ENCODE data around the gene ZBTB34.

Gene ZBTB34

DNA sequence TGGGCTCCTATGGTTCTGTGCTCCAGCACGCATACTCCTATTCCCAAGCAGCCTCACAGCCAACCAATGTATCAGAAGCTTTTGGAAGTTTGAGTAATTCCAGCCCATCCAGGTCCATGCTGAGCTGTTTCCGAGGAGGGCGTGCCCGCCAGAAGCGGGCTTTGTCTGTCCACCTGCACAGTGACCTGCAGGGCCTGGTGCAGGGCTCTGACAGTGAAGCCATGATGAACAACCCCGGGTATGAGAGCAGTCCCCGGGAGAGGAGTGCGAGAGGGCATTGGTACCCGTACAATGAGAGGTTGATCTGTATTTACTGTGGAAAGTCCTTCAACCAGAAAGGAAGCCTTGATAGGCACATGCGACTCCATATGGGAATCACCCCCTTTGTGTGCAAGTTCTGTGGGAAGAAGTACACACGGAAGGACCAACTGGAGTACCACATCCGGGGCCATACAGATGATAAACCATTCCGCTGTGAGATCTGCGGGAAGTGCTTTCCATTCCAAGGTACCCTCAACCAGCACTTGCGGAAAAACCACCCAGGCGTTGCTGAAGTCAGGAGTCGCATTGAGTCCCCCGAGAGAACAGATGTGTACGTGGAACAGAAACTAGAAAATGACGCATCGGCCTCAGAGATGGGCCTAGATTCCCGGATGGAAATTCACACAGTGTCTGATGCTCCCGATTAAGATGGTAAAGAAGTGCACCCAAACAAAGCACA lies 19.9 kb downstream of the ZBTB34 start:
- no peak for DNase-seq

DNA sequence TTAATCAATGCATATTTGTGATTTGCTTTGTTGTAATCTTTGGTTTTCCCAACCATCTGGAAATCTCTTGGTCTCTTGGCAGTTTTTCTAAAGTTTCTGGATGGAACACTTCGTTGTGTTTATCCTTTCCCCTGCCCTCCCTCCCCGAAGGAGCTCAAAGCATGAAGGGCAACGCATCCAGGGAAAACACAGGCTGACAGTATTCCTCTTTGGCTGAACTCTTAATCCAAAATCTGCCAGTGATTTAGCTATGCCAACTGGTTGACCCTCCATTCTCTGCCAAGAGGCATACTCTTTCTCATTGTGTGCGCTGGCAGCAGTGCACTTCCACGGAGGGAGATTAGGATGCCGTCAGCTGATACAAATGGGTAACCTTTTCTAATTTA lies 20.5 kb downstream of the ZBTB34 start:
- no peak for DNase-seq

- no peak for DNase-seq
These were observed 22.3 kb downstream of the ZBTB34 start for GRCh38 chr9:126882746-126883145.

GRCh38 chr9:126883636-126884035 lies 23.2 kb downstream of the ZBTB34 start:
- DNase-seq = no peak

GRCh38 chr9:126885131-126885641 lies 24.7 kb downstream of the ZBTB34 start:
- no peak for DNase-seq

DNA sequence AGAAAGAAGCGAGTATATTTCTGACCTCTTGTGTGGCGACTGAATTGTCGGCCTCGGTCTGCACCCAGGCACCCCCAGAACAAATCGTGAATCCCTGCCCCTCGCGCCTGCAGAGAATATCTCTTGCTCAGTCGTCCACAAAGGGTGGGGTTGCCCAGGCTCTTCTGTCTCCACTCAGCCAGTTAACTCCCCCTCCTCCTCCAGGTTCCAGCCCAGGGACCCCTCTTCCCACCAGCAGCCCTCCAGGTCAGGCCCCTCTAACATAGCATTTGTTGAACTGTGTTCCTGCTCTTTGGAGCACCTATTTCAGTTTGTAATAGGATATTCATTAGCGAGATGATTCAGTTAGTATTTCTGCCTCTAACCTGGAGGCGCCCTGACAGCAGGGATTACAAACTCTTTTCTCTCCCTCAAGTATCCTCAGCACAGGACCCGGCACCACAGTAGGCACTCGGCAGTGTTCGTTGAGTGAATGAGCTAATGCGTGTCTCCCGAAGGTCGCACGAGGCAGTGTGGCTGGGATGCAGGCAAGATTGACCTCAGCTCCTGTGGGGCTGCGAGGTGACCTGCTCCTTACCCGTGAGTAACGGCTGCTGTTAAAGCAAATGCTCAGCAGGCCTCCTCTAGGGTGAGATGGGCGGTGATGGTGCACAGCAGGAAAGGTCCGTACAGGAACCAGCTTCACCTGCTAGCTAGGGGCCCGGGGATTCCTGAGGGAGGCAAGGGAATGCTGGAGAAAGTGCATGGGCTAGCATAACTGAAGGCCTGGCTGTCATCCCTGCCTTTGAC lies 25.8 kb downstream of the ZBTB34 start:
- DNase-seq = no peak

GRCh38 chr9:126886897-126887296 lies 26.5 kb downstream of the ZBTB34 start:
- no peak for DNase-seq

GRCh38 chr9:126891676-126892075 lies 31.2 kb downstream of the ZBTB34 start:
- no peak for DNase-seq

- no peak for DNase-seq
These were observed 32.6 kb downstream of the ZBTB34 start for GRCh38 chr9:126893079-126893478.

- no peak for DNase-seq
These were observed 33.7 kb downstream of the ZBTB34 start for GRCh38 chr9:126894052-126894603.

DNA sequence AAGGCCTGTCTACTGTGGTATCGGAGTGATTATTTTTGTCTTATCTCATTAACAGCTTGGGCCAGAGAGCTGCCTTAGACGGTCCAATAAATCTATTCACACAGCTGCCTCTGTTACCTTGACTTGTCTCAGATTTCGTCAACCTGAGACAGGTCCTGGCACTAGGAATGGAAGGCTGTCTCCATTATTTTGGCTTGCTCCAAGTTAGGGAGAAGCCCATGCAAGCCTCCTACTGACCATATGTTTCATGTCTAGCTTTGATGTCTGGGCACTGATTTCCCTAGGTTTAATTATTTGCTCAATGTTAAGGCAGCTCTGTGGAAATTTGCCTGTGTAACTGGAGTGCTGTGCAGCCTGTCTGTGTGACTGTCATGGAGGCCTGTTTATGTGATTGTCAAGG lies 41.8 kb downstream of the ZBTB34 start:
- no peak for DNase-seq

DNA sequence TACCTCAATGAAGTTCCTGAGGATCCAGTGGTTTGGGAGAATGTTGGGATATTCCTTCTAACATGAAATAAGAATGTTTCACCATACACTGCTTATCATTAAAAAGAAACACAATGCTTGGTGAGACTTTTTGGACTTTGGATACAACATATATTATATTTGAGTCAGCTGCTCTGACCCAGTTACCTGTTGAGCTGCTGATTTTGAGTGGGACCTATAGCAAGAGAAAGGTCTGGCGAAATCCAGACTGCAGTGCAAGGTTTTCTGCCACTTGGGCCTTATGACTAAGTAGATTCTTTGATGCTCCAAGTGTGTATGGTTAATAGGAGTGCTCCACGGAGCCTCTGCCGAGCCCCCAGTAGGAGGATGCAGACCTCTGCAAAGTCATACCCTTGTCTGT lies 44.1 kb downstream of the ZBTB34 start:
- no peak for DNase-seq

DNA sequence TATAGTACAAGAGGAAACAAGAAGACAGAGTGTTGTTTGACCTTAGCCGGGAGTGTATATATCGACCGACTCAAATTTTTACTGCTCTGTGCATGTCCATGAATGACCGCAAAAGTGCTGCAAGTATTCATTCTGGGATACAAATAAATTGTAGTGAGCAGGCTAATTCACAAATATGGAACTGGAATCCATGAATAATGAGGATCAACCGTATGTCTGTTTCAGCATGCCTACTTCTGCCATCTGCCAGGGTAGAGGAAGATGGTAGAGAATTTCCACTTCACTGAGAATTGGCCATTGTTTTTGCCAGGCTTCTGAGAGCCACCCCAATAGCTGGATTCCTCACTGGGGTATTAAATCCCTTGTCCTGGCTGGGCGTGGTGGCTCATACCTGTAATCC lies 45.7 kb downstream of the ZBTB34 start:
- DNase-seq = no peak

DNA sequence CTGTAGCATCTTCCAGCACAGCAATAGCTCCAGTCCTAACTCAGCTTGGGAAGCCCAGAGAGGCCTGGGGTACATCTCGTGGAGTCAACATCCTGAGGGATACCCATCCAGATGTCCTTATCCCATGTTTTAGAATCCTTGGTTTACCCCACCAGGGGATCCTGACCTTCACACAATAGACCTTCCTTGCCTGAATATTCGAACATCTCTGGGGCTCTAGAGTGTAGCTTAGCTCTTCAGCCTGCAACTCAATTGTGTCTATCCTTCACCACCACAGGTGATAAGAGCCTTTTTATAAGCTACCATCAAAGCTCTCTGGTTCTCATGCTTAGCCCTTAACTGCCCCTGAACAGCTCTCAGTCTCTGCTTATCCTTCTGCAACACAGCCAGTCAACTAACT lies 46.6 kb downstream of the ZBTB34 start:
- DNase-seq = no peak

DNA sequence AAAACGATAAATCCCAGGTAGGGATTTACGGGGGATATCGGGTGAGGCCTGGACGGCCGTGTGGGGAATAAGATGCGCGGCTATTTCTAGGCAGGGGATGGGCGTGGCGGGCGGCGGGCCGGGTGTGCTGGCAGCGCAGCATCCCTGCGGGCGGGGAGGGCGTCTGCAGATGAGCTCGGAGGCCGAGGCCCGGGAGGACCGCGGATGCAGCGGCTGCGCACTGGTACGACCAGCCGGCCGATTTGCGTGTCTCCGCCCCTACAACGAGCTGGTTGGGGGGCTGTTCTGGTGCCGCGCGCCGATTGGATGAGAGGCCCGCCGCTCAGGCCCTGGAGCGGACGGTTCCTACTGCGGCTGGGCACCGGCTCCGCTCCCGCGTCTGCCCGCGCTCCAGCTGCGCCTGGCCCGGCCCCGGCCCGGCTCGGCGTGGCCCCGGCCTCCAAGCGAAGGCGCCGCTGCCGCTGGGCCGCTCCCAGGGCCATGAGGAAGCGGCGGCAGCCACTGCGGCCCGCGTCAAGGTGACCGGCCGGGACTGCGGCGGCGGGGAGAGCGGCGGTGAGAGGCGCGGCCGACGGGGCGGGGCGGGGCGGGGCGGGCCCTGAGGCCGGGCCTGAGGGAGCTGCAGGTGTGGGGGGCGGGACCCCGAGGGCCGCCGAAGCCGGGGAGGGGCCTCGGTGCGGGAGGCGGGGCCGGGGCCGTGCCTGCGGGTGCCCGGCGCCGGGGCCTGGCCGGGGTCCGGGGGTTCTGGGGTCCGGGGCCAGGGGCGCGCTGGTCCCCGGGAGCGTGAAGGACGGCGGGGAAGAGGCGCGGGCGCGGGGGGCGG lies 54.2 kb downstream of the ZBTB34 start, which contains the start of gene RALGPS1:
TSS of gene RALGPS1 (plus strand) at position 325 of the 823 bp plus-strand sequence. CDS start 47,508 bp downstream, outside the sequence.
- DNase-seq = peak; percentile 96

DNA sequence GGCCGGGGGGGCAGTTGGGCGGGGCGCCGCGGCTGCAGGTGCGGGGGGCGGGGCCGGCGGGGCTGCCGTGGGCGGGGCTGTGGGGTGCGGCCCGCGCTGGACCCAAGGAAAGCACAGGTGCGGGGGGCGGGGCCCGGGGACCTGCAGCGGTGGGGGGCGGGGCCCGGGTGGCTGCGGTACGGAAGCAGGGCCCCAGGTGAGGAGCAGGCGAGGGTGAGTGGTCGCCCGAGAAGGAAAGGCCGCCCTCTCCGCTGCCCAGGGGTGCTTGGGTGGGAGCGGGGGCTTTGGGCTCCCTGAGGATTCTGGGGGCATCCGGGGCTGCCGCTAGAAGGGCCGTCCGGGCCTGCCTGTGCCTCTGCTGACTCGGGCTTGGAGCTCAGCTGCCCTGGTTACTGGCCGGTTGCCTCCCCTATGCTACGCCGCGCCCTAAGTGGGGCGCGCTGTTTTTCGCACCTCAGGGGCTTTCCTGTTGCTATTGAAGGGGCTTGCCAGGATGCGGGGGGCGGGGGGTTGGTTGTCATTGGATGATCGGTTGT lies 54.9 kb downstream of the ZBTB34 start:
- peak; percentile 27 for DNase-seq

DNA sequence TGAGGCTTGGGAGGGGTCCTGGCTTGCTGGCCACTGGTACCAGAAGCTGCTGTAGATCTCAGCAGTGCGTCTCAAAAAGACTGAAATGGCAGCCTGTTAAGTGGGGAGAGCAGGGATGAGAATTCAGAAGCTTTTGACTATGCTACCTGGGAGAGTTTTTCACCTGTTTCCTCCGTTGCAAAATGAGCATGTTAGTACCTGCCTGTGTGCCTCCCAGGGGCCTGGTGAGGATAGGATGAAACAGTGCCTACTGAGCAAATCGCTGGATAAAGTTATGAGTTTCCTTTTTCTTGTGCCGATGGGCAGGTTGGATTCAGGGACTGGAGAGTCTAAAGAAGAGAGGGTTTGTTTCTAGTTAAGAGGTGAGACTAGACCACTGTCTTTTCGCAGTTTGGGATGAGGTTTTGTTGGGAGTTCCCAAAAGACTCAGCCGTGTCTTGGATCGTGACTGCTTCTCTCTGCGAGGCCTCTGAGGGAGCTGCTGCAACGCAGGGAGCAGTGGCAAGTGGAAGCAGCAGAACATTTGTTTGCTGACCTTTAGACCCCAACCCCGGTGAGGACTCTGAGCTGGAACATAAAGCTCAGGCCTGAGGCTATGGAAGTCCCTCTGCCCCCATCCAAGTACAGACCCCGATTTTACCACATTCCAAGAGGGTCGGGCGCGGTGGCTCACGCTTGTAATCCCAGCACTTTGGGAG lies 55.6 kb downstream of the ZBTB34 start:
- no peak for DNase-seq

- DNase-seq = no peak
These were observed 56.5 kb downstream of the ZBTB34 start for GRCh38 chr9:126916909-126917308.

DNA sequence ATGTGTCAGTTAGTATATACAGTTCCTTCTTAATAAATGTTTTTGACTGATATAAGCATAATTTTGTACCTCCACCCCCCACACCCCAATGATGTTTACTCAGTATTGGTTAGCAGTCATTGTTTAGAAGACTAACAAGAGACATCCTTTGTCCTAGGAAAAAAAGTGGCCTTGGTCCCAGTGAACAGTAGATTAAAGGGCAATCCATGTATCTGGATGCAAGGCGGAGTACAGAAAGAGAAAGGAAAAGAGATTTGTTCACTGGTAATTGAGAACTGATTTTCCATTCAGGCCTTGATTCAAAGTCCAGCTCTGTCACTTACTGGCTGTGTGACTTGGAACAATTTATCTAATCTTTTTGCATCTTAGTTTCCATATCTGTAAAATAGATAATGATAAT lies 58.8 kb downstream of the ZBTB34 start:
- no peak for DNase-seq

DNA sequence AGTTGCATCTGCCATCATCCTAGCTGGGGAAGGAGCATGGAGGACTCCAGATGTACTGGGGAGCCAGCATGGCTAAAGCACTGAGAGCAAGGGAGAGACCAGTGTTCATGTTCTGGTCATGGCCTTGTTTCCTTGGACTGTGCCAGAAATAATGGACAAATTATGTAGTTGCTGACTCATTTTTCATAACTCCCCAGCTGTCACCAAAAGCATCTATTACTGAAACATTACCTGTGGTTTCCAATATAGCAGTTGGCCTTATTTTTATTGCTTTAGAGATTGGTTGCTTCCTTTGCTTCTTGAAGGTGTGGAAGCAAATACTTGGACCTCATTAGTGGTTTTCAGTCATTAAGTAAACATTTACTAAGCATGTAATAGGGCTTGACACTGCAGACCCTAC lies 65.4 kb downstream of the ZBTB34 start:
- DNase-seq = no peak

DNA sequence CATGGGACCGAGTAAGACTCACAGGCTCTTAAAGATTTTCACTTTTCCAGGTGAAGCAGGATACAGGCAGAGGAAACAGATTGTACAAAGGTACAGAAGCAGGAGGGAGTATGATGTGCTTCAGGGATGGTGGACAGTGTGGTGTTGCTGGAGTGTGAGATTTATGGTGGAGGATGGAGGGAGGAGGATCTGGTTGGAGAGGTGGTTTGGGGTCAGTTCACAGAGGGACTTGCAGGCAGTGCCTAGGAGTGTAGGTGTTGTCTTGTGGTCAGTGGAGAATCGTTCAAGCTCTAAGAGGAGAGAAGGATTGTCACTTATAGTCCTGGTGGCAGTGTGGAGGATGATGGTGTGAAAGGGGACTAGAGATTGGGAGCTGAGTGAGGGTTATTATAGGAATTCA lies 65.9 kb downstream of the ZBTB34 start:
- no peak for DNase-seq

- DNase-seq = no peak
These were observed 67.0 kb downstream of the ZBTB34 start for GRCh38 chr9:126927419-126927818.
